HepG2 (cell line): ENCODE results near the gene GIPC3. TPM values are rescaled to one million over a fixed set of nuclear protein-coding genes. Genes with fewer than 3 reads are reported as not detected.

Source experiments
- ATAC-seq: fragments of 200-7000 bp; cut with Tn5 transposase; 3 replicates; pipeline ENCODE4 v1.9.1; 2020; ENCODE audit warnings: mild to moderate bottlenecking, moderate library complexity
- BruUV-seq: library from RNA; stranded (reverse); fragments of 400-500 nt; replicated peaks from 2 replicates; lab custom pipeline; 2021; lab: Mats Ljungman, UMichigan
- CTCF ChIA-PET: fragments of 300-600 bp; formaldehyde crosslinking; extraction: SDS; loops from one replicate; lab custom pipeline; 2021; ENCODE audit warnings: low total read pairs, inconsistent platforms, low intra/inter-chr PET ratio; lab: Yijun Ruan, JAX
- POLR2A ChIA-PET: fragments of 350-600 bp; sonication (Branson Sonifier 250); formaldehyde crosslinking; loops from one replicate; lab custom pipeline; 2020; ENCODE audit warnings: antibody characterized with exemption, inconsistent platforms; lab: Yijun Ruan, JAX
- DNase-seq: peaks from one replicate; pipeline ENCODE4 v3.0.0-alpha.2; 2015; ENCODE audit warnings: low spot score
- FAIRE-seq: peaks from 3 replicates; lab custom pipeline; 2011; peaks lifted over from hg19 to GRCh38; lab: Jason Lieb, UNC
- H2AFZ ChIP-seq: one replicate; pipeline ENCODE4 v1.6.1; 2011; ENCODE audit warnings: low read length, inconsistent platforms
- H3K27ac ChIP-seq: fragments of 300-600 bp; 3 replicates; pipeline ENCODE4 v1.8.0; 2011; ENCODE audit warnings: mixed run types, mild to moderate bottlenecking, mixed read lengths, low read length, inconsistent platforms; ENCODE audit not compliant: insufficient read depth; ENCODE audit errors: extremely low read length
- H3K27me3 ChIP-seq, 2 experiments: fragments of 200-600 bp in 1 of 2; 2 replicates in 1 of 2; 3 replicates in 1 of 2; pipeline versions ENCODE4 v1.6.0 to v1.8.0; 2011; ENCODE audit warnings: low read length in 2 of 2, mild to moderate bottlenecking in 2 of 2, moderate library complexity in 2 of 2, inconsistent platforms in 1 of 2; ENCODE audit not compliant: insufficient read depth in 2 of 2, control insufficient read depth in 1 of 2
- H3K36me3 ChIP-seq, 2 experiments: fragments of 200-600 bp in 1 of 2; replicated peaks in 1 of 2; 2 replicates in 1 of 2; 3 replicates in 1 of 2; pipeline versions ENCODE4 v1.5.1 to v1.8.0; 2011; ENCODE audit warnings: low read length in 2 of 2, inconsistent platforms in 1 of 2; ENCODE audit not compliant: insufficient read depth in 2 of 2, control insufficient read depth in 1 of 2
- H3K4me1 ChIP-seq: 2 replicates; pipeline ENCODE4 v1.5.1; 2012; ENCODE audit warnings: low read length, inconsistent platforms; ENCODE audit not compliant: insufficient read depth
- H3K4me2 ChIP-seq: 2 replicates; pipeline ENCODE4 v1.6.0; 2011; ENCODE audit warnings: low read depth, low read length, inconsistent platforms
- H3K4me3 ChIP-seq, 3 experiments: fragments of 200-600 bp in 1 of 3; sonication (generic), shearing (Covaris generic) in 1 of 3; replicated peaks in 1 of 3; 2 replicates each; pipeline ENCODE4 v1.5.1; 2011 to 2016; ENCODE audit warnings: low read length in 3 of 3, inconsistent platforms in 2 of 3, low read depth in 2 of 3, mild to moderate bottlenecking in 2 of 3, control low read depth in 1 of 3, mixed read lengths in 1 of 3; ENCODE audit not compliant: insufficient read depth in 1 of 3
- H3K79me2 ChIP-seq: one replicate; pipeline ENCODE4 v1.6.1; 2011; ENCODE audit warnings: low read length, inconsistent platforms; ENCODE audit not compliant: insufficient read depth
- H3K9ac ChIP-seq: 2 replicates; pipeline ENCODE4 v1.6.0; 2011; ENCODE audit warnings: mild to moderate bottlenecking, low read depth, low read length, inconsistent platforms; ENCODE audit not compliant: insufficient read depth
- H3K9me3 ChIP-seq: 2 replicates; pipeline ENCODE4 v1.5.1; 2012; ENCODE audit warnings: mild to moderate bottlenecking, low read length
- H4K20me1 ChIP-seq: 2 replicates; pipeline ENCODE4 v1.6.0; 2011; ENCODE audit warnings: inconsistent platforms, mild to moderate bottlenecking, low read length, moderate library complexity; ENCODE audit not compliant: insufficient read depth
- AGO2 ChIP-seq: fragments of 200-400 bp; formaldehyde crosslinking; optimal IDR thresholded peaks from 2 replicates; pipeline ENCODE3; 2017; ENCODE audit warnings: mild to moderate bottlenecking, low read depth, low read length, moderate library complexity
- ZNF329 ChIP-seq: sonication (generic); formaldehyde crosslinking; IDR thresholded peaks from 2 replicates; pipeline ENCODE4 v1.9.0; 2021; ENCODE audit warnings: low read depth, mild to moderate bottlenecking, missing genetic modification reagents
- whole genome bisulfite sequencing: methylation state at CpG from one replicate; pipeline ENCODE4 v1.1.6; 2017; ENCODE audit warnings: low lambda C conversion rate; 5-methylcytosine and 5-hydroxymethylcytosine counted together
- in situ Hi-C: cut with HindIII; loops from 2 replicates; pipeline ENCODE4 v1.10.0; 2017; ENCODE audit warnings: low pct_unique_long_range_greater_than_20kb; ENCODE audit not compliant: extremely low pct_ligation_motif_present
- intact Hi-C: fragments of 100-400 bp; cut with micrococcal nuclease; formaldehyde crosslinking; loops from one replicate; pipeline ENCODE4 v1.10.0; 2022; ENCODE audit not compliant: unreplicated experiment
- polyA plus RNA-seq, 8 experiments: library from polyadenylated mRNA; depleted of rRNA in 3 of 8; stranded (reverse) in 7 of 8; unstranded in 1 of 8; fragments of >200 nt; fragmentation: Illumina TruSeq in 4 of 8; extraction: Trizol in 4 of 8; gene quantifications; 2 replicates each; pipeline versions ENCODE4 v1.2.1 to v1.2.3, GENCODE V29; 2011 to 2016; ENCODE audit warnings: low read depth in 4 of 8, missing spikeins in 1 of 8, mixed read lengths in 1 of 8; ENCODE audit not compliant: insufficient read depth in 1 of 8
- total RNA-seq, 5 experiments: library from RNA; depleted of rRNA; stranded (reverse); fragments of >200 nt; fragmentation: Illumina TruSeq; extraction: Trizol; gene quantifications; 2 replicates each; pipeline ENCODE4 v1.2.3, GENCODE V29; 2016; ENCODE audit warnings: low read depth in 1 of 5
- TF ChIP-seq, protein P1 (sequence below): sonication (generic); formaldehyde crosslinking; IDR thresholded peaks from 2 replicates; pipeline ENCODE4 v1.9.0; 2021; ENCODE audit warnings: missing genetic modification reagents, borderline replicate concordance
- TF ChIP-seq, protein P2 (sequence below): IDR thresholded peaks from 2 replicates; pipeline ENCODE4 v1.6.1; 2012; ENCODE audit warnings: low read depth, low read length, improper control_type of control experiment

GIPC3 gene
- total and polyA plus RNA-seq, 2 of the 13 experiments (the other 11 are each of a cell fraction or from before 2014, with no cell fraction given) = 0.05 TPM; not detected in 1

DNA sequence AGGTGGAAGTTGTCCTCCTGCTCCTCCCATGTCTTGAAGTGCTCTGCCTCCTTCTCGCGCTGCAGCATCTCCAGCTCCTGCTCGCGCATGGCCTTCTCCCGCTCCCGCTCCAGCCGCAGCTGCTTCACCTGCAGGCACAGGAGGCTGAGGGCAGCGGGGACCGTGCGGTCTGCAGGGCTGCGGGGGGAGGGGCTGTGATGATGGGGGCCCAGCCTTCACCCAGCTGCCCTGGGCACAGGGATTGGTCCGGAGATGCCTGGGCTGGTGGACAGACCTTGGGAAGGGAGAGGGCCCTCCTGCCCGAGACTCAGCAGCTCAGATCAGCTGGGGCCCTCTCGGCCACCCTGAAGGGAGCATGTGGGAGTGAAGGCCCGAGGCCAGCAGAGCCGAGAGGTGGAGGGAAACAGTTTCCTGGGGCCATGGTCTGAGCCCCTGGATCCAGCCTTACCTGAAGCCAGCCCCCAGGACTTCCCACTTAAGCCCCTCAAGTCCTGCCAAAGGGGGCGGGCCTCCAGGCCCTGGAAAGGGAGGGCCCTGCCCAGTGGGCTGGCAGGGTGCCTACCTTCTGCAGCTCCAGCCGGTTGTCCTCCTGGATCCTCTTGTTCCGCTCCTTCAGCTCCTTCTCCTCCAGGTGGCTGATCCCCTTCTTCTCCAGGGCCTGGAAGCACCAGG is 35.0 kb downstream of the GIPC3 start:
- no peaks in the 10 kb centered on the region for H3K9me3 ChIP-seq
- no peak overlapping the region for H3K4me2 ChIP-seq
- ChIA-PET CTCF (no interaction called here), POLR2A (no interaction called here)
- peaks cover 5 to 6% of the 10 kb centered on the region in 2 experiments; a peak in 2 of 5 replicates for H3K36me3 ChIP-seq
- no peak overlapping the region for H3K27ac ChIP-seq
- ATAC-seq = no peak
- peaks cover 7% of the 10 kb centered on the region for H3K79me2 ChIP-seq
- H3K4me1 ChIP-seq = peaks cover 10% of the 10 kb centered on the region
- no peaks in the 10 kb centered on the region for H3K27me3 ChIP-seq
- H3K9ac ChIP-seq = no peak overlapping the region
- no TSS peak for BruUV-seq
- DNase-seq = no peak
- TF ChIP-seq, protein P1, sequence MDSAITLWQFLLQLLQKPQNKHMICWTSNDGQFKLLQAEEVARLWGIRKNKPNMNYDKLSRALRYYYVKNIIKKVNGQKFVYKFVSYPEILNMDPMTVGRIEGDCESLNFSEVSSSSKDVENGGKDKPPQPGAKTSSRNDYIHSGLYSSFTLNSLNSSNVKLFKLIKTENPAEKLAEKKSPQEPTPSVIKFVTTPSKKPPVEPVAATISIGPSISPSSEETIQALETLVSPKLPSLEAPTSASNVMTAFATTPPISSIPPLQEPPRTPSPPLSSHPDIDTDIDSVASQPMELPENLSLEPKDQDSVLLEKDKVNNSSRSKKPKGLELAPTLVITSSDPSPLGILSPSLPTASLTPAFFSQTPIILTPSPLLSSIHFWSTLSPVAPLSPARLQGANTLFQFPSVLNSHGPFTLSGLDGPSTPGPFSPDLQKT (CRISPR knock-in tag) = no peak
- TF ChIP-seq, protein P2, sequence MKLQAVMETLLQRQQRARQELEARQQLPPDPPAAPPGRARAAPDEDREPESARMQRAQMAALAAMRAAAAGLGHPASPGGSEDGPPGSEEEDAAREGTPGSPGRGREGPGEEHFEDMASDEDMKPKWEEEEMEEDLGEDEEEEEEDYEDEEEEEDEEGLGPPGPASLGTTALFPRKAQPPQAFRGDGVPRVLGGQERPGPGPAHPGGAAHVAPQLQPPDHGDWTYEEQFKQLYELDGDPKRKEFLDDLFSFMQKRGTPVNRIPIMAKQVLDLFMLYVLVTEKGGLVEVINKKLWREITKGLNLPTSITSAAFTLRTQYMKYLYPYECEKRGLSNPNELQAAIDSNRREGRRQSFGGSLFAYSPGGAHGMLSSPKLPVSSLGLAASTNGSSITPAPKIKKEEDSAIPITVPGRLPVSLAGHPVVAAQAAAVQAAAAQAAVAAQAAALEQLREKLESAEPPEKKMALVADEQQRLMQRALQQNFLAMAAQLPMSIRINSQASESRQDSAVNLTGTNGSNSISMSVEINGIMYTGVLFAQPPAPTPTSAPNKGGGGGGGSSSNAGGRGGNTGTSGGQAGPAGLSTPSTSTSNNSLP = no peak
- TF ChIP-seq AGO2 = peak; percentile 78
- peak; percentile 95 for TF ChIP-seq ZNF329 (CRISPR knock-in tag)
- H3K4me3 ChIP-seq = no peak overlapping the region
- 98% methylated on average over 9 of the region's 19 CpGs for WGBS
- in situ Hi-C loops (no loop called here), intact Hi-C loops (no loop called here)
- no peak overlapping the region for H2AFZ ChIP-seq
- no peak for FAIRE-seq
- no peaks in the 10 kb centered on the region for H4K20me1 ChIP-seq
